GM19025 (cell line): ENCODE results near the gene FGD3.
"Not testable (repeated sequence)": the region's sequence is repeated elsewhere in the genome, so short reads cannot be mapped to it uniquely, and the experiment has no call there.

Experiments used
- ATAC-seq: cut with Tn5 transposase; IDR thresholded peaks from one replicate; pipeline ENCODE4 v1.9.1; 2021; ENCODE audit warnings: mild to moderate bottlenecking, low read depth, moderate library complexity; ENCODE audit not compliant: unreplicated experiment

Gene FGD3

DNA sequence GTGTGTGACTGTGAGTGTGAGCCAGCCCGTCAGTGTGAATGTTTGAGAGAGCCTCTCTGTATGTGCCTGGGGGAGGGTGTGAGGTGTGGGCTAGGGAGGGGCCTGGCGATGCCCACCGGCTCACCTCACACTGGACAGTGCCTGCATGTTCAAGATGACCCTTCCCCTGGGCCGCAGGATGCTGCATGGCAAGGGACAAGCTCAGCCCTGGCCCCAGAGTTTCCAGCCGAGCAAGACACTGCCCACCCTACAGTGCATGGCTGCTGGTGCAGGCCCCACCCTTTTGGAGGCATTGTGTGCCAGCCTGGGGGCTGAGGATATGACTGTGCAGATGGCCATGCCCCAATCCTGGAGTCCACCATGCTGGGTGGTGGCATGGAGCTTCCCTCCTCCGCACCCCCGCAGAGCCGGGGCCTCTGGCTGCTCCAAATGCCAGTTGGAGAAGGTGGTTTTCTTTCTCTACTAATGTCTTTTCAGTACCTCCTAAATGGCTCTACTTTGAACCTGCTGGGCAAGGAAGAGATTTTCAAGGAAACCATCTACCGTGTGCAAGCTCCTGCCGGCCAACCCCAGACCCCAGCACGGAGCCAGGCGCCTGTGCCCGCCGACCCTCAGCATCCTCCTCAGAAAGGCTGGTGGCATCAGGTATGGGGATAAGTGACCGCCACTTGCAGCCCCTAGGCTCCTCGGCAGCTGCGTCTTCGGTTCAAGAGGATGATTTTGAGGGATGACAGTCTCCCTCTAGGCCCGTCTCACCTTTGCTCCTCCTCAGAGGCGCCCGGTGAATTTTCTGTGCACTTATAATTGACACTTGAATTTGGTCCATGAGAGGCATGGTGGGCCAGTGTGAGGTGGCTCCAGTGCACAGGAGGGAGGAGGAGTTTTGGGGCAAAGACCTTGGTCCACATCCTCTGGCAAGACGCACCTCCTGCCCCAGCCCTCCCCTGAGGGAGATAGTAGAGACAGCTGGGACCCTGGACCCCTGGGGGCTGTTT lies 27.7 kb downstream of the FGD3 start:
- no peak for ATAC-seq

DNA sequence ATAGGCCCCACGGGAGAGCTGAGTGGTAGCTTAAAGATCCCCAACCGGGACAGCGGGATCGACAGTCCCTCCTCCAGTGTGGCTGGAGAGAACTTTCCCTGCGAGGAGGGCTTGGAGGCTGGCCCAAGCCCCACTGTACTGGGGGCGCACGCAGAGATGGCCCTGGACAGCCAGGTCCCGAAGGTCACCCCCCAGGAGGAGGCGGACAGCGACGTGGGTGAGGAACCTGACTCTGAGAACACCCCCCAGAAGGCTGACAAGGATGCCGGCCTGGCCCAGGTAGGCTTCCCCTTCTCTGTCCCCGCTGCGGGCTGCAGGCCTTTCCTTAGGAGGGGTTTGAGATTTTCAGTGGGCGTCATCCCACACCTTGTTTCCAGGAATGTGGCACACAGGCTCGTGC lies 29.1 kb downstream of the FGD3 start:
- ATAC-seq: no peak

DNA sequence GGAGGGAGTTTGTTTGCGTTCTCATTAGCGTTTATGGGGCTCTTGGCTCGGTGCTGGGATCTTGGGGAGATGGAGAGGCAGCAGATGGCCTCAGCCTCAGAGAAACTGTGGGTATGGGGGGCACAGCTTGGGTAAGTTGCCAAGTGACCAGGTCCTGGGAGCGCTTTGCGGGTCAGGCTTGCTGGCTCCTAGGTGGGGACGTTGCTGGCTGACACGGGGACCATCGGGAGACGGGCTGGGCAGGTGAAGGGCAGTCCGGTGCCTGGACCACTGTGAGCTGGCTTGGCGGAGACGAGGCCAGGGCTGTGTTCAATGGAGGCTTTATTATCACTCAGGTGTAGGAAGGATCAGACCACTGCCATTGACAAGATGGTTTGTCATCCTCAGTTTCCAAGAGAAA lies 30.0 kb downstream of the FGD3 start:
- no peak for ATAC-seq

DNA sequence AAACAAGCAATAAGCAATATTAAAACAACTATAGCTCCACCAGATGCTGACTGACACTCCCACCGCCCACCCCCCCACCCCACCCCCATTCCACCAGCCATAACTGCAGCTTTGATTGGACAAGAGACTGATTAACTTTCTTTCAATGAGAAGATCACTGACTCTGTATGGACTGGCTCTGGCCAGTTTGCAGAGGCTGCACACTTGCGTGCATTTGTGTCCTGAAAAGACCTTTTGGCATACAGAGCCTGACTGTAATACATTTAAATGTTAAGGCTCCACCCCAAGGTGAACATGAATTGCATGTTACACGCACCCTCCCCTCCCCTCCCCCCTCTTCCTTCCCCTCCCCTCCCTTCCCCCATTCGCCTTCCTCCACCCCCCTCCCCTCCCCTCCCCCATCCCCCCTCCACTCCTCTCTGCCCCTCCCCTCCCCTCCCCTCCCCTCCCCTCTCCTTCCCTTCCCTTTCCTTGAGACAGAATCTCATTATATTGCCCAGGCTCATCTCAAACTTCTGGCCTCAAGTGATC lies 31.1 kb downstream of the FGD3 start:
- ATAC-seq: no peak

DNA sequence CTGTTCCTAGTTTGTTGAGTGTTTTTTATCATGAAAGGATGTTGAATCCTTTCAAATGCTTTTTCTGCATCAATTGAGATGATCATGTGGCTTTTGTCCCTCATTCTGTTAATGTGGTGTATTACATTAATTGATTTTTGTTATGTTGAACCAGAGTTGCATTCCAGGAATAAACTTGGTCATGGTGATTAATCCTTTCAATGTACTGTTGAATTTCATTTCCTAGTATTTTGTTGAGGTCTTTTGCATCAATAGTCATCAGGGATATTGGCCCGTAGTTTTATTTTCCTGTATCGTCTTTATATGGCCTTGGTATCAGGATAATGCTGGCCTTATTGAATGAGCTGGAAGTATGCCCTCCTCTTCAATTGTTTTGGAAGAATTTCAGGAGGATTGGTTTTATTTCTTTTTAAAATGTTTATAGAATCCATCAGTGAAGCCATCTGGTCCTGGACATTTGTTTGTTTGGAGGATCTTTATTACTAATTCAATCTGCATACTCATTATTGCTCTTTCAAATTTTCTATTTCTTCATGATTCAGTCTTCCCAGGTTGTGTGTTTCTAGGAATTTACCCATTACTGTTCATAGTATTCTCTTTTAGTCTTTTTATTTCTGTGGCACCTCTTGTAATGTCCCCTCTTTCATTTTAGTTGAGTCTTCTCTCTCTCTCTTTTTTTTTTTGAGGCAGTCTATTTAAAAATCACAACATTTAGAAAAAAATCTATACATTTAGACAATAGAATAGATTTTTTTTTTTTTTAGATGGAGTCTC lies 32.1 kb downstream of the FGD3 start:
- no peak for ATAC-seq

DNA sequence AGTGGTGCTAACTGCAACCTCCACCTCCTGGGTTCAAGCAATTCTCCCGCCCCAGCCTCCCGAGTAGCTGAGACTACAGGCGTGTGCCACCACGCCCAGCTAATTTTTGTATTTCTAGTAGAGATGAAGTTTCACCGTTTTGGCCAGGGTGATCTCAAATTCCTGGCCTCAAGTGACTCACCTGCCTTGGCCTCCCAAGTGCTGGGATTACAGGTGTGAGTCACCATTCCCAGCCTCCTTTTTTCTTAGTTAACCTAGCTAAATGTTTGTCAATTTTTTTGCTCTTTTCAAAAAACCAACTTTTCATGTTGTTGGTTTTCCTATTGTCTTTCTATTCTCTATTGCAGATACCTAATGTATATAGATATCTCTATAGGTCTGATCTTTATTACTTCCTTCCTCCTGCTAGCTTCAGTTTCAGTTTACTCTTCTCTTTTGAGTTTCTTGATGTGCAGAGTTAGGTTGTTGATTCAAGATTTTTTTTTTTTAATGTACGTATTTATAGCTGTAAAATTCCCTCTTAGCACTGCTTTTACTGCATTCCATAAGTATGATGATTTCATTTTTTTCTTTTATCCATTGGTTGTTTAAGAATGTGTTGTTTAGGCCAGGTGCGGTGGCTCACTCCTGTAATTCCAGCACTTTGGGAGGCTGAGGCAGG lies 32.9 kb downstream of the FGD3 start:
- ATAC-seq: no peak

DNA sequence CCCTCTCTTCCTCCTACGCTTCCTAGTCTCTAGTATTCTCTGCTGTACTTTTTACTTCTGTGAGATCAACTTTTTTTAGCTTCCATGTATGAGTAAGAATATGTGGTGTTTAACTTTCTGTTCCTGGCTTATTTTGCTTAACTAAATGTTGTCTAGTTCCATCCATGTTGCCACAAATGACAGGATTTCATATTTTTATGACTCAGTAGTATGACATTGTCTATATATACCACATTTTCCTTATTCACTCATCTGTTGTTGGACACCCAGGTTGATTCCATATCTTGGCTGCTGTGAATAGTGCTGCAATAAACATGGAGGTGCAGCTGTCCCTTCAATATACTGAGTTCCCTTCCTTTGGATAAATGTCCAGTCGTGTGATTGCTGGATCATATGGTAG lies 34.8 kb downstream of the FGD3 start:
- no peak for ATAC-seq

DNA sequence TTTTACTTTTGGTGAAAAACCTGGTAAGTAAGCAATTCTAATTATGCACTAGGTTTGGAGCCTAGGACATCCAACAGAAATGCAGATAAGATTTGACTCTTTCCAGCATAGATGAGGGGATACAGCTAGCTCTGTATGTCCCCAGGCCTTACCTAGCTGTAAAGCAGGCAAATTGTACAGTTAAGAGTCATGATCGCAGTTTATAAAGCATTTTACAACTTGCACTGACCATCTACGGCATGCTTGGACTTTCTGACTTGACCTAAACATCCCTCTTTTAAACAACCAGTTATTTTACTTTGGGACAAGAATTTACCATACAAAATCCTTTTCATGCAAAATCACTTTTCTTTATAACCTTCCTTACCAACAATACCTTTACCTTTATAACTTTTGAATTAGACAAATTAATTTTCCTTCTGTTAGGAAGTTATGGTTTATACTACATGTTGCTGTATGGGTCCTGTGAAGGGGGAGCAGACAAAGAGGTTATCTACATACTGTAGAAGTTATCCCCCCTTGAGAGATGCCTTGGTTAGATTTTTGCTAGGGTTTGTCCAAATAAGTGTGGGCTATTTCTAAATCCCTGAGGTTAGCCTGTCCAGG lies 36.8 kb downstream of the FGD3 start:
- no peak for ATAC-seq

DNA sequence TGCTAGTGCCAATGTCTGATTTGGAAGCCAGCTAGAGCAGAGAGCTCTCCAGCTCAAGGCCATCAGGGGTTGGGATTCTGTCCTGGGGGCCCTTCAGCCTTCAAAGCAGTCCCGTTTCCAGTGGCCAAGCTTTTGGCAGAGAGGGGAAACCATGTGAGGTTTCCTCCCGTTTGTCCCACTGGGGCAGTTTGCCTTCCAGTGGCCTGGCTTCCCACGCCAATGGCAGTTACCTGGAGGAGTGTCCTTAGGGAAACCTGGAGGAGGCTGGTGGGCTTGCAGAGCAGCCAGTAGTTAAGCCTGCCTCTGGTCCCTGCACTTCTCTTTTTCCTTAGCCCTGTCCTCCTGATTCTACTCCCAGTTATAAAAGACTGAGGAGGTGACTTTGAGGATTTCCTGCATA lies 37.7 kb downstream of the FGD3 start:
- no peak for ATAC-seq

DNA sequence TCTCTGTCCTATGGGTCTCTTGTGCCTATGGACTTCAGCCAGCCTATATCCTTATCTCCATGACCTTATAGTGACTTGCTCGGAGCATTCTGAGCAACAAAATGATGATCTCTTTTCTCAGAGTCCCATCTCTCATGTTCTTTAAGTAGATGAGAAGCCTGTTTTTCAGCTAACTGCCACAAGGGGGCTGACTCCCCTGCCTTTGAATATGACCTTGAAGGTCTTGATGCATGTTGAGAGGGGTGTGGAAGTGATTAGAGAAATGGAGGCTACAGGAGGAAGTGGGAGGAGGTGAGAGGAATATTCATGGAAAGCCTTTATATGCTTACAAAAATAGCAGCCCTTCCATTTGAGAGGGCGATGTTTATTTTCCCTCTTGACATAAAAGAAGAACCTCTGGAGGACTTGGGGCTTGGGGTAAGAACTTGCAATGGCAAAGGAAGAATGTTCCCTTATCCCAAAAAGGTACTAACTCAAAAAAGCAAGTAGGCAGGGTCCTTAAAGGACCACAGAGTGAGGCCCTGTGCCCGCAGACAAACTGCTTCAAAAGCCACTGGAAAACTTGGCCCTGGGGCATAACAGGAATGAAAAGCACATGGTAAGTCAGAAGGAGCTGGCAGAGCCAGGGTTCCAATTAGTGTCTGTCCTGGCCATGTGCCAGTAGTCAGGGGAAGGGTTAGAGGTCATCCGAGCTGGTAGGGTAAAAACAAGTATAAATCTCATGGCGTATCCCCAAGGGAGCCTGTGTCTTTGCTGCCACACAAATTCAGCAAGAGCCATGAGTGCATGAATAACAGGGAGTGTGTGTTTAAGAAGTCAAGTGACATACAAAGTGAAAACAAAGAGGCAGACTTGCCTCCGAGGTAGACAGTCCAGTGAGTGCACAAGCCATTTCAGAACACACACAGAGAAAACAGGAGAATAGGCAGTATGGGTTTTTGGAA lies 39.1 kb downstream of the FGD3 start:
- no peak for ATAC-seq

DNA sequence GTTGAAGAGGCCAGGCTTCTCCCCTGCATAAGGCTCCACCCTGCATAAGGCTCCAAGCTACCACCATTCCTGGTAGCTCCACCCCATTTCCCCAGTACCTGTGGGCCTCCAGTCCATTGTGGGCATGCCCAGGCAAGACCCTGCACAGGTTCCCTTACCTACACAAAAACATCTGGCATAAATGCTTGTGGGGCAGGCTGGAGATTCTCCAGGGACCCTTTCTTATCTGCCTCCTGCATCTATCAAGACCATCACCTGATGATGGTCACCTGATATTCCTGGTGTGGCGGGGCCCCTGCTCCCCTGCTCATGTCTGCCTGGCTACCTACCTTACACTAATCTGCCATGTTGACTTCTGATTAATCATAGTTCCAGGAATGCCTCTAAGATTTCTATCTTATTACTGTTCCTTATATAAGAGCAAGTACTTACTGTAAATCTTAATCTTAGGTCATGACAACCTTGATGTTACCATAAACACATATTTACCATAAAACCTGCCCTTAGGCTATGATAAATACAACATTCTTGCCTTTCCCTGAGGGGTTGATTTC lies 41.0 kb downstream of the FGD3 start:
- ATAC-seq: no peak

DNA sequence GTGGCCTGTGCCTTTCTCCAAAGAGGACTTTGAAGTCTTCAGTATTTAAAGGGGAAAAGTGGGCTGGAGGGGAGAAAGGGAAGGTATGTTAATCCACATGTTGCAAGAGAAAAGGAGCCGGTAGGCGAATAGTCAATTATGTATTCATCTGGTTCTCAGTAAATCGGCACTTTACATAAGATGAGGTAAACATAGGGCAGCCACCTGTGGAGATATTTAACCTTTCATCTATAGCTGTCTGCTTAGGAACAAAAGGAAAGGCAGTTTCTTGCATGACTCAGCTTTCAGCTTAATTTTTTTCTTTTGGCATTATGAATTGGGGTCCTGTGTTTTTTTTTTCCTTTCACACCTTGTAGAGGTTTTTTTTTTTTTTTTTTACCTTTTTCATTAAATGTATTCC lies 42.2 kb downstream of the FGD3 start:
- no peak for ATAC-seq

DNA sequence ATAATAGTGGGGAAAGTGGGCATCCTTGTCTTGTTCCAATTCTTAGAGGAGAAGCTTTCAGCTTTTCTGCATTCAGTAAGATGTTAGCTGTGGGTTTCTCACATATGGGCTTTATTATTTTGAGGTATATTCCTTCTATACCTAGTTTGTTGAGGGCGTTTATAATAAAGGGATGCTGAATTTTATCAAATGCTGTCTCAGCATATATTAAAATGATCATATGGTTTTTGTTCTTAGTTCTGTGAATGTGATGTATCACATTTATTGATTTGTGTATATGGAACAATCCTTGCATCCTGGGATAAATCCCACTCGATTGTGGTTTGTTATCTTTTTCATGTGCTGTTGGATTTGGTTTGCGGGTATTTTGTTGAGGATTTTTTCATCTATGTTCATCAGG lies 43.1 kb downstream of the FGD3 start:
- ATAC-seq: no peak

DNA sequence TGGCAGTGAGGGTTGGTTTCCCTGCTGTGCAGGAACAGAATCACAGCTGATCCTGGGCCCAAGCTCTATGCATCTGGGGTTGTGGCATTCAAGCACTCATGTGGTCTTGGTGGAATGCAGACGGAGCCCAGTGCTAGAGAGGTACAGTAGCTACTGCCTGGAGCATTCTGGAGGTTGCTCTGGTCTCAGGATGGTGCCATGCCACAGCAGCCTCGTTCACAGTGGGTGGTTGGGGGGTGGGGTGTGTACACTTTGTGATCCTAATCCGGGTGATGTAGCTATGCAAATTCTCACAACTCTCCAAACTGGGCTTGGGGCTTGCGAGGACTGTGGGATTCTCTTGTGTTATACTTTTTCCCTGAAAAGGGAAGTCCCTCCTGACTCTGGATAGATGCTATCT lies 45.2 kb downstream of the FGD3 start:
- no peak for ATAC-seq

DNA sequence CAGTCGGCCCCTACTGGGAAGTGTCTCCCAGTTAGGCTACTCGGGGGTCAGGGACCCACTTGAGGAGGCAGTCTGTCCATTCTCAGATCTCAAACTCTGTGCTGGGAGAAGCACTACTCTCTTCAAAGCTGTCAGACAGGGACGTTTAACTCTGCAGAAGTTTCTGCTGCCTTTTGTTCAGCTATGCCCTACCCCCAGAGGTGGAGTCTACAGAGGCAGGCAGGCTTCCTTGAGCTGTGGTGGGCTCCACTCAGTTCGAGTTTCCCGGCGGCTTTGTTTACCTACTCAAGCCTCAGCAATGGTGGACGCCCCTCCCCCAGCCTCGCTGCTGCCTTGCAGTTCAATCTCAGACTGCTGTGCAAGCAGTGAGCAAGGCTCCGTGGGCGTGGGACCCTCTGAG lies 51.5 kb downstream of the FGD3 start:
- not testable (repeated sequence) for ATAC-seq

DNA sequence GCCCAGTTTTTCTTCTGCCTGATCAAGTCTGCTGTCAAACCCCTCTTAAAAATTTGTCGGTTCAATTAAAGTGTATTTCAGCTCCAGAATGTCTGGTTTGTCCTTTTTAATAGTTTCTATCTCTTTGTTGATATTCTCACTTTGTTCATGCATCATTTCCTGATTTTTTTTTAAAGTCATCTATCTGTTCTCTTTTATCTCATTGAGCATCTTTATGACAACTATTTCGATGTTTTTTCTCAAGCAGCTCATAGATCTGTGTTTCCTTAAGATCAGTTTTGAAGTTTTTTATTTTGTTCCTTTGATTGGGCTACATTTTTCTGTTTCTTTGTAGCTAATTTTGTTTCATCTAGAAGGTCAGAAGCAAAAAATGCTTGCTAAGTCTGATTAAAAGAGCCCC lies 53.7 kb downstream of the FGD3 start:
- no peak for ATAC-seq

DNA sequence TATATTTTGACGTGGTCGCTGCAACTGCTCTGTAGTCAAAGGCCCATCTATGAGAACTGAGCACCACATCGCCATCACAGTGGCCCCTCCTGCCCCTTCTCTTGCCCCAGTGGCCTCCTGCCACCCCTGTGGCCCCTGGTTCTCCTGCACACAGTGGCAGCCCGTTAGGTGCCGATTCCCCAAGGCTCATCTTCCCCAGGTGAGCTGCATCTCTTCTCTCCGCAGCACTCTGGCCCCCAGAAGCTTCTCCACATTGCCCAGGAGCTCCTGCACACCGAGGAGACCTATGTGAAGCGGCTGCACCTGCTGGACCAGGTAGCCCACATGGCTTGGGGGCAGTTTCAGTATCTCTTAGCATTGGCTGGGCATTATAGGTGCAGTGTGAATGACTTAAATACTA lies 55.4 kb downstream of the FGD3 start:
- ATAC-seq: no peak

DNA sequence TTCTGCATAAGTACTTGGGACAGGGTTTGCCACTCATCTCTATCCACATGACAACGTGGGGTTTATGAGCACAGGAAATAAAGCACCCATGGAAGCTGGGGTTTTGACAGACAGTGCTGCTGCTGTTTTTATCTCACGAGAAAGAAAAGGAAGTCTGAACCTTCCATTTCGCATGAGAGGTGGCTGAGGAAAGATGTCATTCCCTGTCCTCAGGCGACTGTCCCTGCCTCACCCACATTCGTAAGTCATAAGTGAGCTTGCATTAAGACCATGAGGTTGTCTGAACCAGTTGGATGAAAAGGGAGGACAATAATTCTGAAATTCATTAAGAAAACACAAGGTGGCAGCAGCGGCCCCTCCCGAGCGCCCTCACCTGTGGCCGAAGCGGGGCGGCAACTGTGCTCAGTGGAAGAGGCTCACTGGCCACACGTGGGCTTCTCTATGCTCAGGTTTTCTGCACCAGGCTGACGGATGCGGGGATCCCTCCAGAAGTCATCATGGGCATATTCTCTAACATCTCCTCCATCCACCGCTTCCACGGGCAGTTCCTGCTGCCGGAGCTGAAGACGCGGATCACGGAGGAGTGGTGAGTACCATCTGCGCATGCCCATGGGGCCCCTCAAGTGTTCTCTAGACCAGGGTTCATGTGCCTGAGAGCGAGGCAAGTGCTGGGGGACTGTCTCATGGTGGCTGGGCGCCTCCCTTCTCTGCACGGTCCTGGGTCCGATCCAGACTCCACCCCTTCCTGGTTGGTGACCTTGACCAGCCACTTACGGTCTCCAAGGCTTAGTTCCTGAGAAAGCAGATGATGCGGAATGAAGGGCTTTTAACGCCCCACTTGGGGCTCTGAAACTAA lies 56.5 kb downstream of the FGD3 start:
- peak; percentile 66 for ATAC-seq
